ENCODE results near the gene ZBTB3.

DNA sequence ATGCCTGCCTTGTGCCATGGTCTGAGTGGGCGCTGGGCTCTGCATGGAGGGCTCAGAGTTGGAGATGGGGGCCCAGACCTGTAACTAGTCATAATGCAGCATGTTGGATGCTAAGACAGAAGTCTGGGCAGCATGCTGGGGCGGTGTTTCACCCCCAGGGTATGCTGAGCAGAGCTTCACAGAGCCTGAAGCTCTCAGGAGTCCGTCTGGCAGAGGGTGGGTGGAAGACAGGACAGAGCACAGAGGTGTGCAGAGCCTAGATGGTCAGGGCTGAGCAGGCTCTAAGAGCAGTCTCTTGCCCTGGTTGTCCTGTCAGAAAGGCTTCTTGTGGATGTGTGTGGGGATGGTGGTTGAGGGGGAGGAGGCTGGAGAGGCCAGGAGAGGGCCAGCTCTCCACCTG is 24.5 kb upstream of the ZBTB3 start:
- TF ChIP-seq ZNF433 (tag by site-specific recombination; IDR thresholded peaks at IDR 0.05; ENCODE audit: low read depth) (no peak), CTCF (tag by site-specific recombination; IDR thresholded peaks at IDR 0.05) (no peak), KLF10 (tag by site-specific recombination; IDR thresholded peaks at IDR 0.05) (no peak), ZBTB49 (tag by site-specific recombination; IDR thresholded peaks at IDR 0.05; ENCODE audit: low read depth) (no peak), ZNF391 (tag by site-specific recombination; IDR thresholded peaks at IDR 0.05; ENCODE audit: borderline replicate concordance, low read depth) (no peak), ZNF2 (tag by site-specific recombination; IDR thresholded peaks at IDR 0.05) (no peak), ZNF394 (tag by site-specific recombination; IDR thresholded peaks at IDR 0.05; ENCODE audit: borderline replicate concordance) (no peak), ZNF707 (tag by site-specific recombination; IDR thresholded peaks at IDR 0.05) (no peak)

All from HEK293 (cell line).